GM18526 (cell line): Measurements from ENCODE around the gene SENP1.

Source experiments
- POLR2A ChIP-seq: IDR thresholded peaks from 3 replicates; pipeline ENCODE4 v1.6.1; 2011; ENCODE audit not compliant: insufficient read length; ENCODE audit errors: extremely low read depth

Gene SENP1

GRCh38 chr12:48058771-48059170, 47.1 kb downstream of the SENP1 start:
- TF ChIP-seq POLR2A = no peak

GRCh38 chr12:48054955-48055821, 50.7 kb downstream of the SENP1 start:
- TF ChIP-seq POLR2A = no peak

- no peak for TF ChIP-seq POLR2A
Measured at GRCh38 chr12:48053883-48054282, 52.0 kb downstream of the SENP1 start.

- TF ChIP-seq POLR2A = no peak
Measured at GRCh38 chr12:48053122-48053521, 52.8 kb downstream of the SENP1 start.

GRCh38 chr12:48051681-48052080, 54.2 kb downstream of the SENP1 start:
- TF ChIP-seq POLR2A = no peak

- no peak for TF ChIP-seq POLR2A
Measured at GRCh38 chr12:48050174-48050573, 55.7 kb downstream of the SENP1 start.

DNA sequence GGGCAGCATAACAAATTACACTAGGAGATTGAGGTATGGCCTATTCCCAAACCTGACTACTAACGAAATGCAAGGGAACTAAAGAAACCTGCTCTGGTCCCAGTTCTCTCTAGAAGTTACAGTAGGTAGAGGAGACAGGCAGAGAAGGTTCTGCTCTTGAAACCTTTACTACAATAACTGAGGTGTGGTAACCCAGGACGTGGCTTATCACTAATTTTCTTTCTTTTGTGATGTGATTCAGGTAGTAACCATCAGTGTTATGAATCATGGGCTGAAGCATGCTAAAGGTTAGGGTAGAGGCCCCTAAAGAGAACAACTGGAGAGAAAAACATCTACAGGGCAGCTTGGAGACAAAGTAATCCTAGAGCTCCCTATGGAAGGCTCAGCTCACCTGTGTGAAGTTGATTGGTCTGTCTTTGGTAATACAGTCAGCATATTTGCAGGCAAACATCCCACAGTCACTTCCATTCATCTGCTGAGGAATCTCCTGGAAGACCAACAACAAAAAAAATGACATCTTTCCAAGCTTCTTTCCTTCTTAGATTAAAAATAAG, 59.8 kb downstream of the SENP1 start:
- no peak for TF ChIP-seq POLR2A

GRCh38 chr12:48045061-48045846, 60.6 kb downstream of the SENP1 start:
- no peak for TF ChIP-seq POLR2A

GRCh38 chr12:48044396-48044795, 61.5 kb downstream of the SENP1 start:
- TF ChIP-seq POLR2A = no peak

DNA sequence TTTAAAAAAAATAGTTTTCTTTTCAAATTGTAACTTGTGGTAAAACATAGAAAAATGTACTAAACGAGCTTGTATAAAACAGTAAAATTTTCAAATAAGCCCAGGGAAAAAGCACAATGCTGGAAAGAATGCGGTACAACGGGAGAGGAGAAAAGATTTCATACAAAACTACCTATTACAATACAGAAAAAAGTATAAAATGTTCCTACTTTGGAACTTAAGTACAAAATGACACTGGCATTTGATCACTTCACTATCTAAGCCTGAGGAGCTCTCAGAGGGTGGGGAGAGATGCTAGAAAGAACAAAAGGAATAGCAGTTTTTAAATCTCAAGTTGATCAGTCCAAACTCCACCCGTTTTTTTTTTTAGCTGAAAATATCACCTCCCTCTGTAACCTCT, 62.1 kb downstream of the SENP1 start:
- TF ChIP-seq POLR2A = no peak

GRCh38 chr12:48041591-48042423, 64.1 kb downstream of the SENP1 start:
- TF ChIP-seq POLR2A = no peak

DNA sequence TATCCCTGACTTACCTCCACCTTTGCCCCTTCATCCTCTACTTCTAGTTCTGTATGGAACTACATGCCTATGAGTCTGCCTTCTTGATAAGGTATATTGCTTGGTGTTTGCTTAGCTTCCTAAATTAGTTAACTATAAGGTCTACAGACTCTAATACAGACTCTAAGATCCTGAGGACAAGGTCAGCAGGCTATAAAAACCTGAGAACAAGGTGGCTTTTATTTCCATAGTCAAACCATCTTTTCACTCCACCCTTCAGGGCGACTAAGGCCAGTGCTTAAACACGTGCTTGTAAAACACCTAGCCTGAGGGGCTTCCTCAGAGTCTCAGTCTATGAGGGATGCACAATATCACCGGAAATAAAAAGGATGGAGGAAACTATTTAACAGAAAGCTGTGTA, 65.5 kb downstream of the SENP1 start:
- no peak for TF ChIP-seq POLR2A

GRCh38 chr12:48039151-48039550, 66.7 kb downstream of the SENP1 start:
- TF ChIP-seq POLR2A = no peak

DNA sequence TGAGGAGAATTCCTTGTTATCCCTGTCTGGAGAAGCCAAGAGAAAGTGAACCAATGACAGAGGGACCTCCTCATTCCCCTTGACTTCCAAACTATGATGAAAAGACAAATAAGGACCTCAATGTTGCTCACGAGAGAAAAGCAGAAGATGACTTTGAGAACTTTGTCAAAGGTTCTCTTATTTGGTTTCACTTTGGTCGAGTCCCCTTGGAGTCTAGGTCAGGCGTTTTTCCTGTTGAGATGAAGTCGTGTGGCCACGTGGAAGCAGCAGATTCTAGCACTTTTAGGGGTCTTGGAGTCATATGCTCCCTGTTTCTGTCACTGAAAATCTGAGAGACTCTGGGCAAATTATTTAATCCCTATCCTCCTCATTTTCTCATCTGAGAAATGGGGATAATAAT, 67.8 kb downstream of the SENP1 start:
- no peak for TF ChIP-seq POLR2A

DNA sequence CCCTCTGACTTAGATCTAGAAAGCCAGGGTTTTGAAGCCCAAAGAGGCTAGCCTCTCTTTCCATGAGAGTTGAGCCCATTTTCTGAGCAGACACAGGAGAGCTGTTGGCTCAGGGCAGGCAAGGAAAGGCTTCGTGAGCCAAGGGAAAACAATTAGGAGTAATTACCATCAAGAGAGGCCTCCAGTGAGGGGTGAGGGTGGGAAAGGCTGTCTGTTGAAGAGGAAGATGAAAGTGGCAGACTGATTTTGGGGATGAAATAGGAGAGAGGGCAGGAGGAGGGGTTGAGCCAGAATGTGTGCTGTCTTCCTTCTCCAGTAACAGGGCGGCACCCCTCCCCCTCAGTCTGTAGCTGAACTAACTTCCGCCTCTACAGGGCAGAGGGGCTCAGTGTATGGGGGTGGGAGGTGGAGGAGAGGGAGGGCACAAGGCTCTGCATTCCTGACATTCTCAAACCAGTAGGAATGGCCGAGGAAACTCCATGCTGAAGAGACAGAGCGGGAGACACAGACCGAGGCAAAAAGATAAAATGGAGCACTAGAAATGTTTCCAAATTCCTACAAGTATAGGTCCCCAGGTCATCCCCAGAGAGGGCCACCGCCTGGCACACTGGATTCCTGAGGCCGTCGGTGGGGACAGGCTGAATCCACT, 68.5 kb downstream of the SENP1 start:
- TF ChIP-seq POLR2A = no peak
